ENCODE results near the gene GPR39.

GRCh38 chr2:132374151-132374550 is 42.5 kb upstream of the GPR39 start:
- no peak for TF ChIP-seq ARNTL (CRISPR knock-in tag; IDR thresholded peaks at IDR 0.05; ENCODE audit: borderline replicate concordance, low read depth)
- TF ChIP-seq GLIS3 (CRISPR knock-in tag; IDR thresholded peaks at IDR 0.05): no peak
- no peak for TF ChIP-seq OSR1 (CRISPR knock-in tag; IDR thresholded peaks at IDR 0.05)
- no peak for TF ChIP-seq CSDC2 (CRISPR knock-in tag; IDR thresholded peaks at IDR 0.05)
- TF ChIP-seq ZFP3 (CRISPR knock-in tag; IDR thresholded peaks at IDR 0.05): no peak
- no peak for TF ChIP-seq PPARA (CRISPR knock-in tag; IDR thresholded peaks at IDR 0.05; ENCODE audit: borderline replicate concordance)
- TF ChIP-seq ZC3H10 (CRISPR knock-in tag; IDR thresholded peaks at IDR 0.05): no peak
- TF ChIP-seq ZNF70 (CRISPR knock-in tag; IDR thresholded peaks at IDR 0.05): no peak
- TF ChIP-seq PATZ1 (CRISPR knock-in tag; IDR thresholded peaks at IDR 0.05; ENCODE audit: borderline replicate concordance): no peak
- TF ChIP-seq ZNF565 (CRISPR knock-in tag; conservative IDR thresholded peaks at IDR 0.05; ENCODE audit: low read depth): no peak
- TF ChIP-seq ESRRG (CRISPR knock-in tag; IDR thresholded peaks at IDR 0.05): no peak
